A375 (cell line): ENCODE data around the gene ZNF383. TPM values are rescaled to one million over a fixed set of nuclear protein-coding genes. Genes with fewer than 3 reads are reported as not detected.

Experiments used
- total RNA-seq: library from RNA; depleted of rRNA; stranded (reverse); fragments of >200 nt; shearing (Covaris generic); gene quantifications from 2 replicates; pipeline ENCODE4 v1.2.3, GENCODE V29; 2014; rRNA removed

ZNF383 gene
- 5.9 and 7.4 TPM in 2 replicates for total RNA-seq

DNA sequence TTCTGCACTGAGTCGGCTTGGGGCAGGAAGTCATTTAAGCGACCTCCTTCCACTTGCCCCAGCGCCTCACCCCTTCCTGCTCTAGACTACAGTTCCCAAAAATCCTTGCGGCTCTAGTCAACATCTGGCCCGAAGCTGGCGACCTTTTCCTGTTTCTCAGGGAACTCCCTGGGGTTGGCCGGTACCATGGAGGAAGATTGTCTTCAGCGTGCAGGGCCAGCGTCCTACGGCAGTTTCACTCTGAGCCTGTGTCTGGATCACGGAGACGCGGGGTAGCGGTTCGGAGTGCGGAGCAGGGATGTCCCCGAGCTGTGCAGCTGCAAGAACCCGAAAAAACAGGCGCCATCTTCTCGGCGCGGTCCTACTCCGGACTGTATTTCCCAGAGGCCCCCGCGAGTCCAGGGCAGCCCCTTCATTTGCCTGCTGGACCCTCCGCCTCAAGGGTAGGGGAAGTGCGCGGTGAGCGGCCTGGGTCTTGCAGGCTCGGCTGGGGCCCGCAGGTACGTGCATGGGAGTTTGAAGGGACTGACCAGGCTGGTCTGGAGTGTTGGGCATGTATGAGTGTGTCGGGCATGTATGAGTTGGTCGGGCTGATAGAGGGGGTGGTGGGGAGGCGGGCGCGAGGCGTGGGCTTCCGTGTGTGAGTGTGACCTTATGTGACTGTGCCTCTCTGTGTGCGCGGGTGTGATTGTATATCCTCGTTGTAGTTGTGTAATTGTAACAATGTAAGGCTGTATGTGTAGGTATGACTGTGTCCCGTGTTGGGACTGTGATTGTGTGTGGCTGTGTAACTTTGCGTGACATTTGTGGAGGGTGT is at the start of gene ZNF383:
TSS of gene ZNF383 (plus strand) at position 440 of the 817 bp plus-strand sequence. CDS start 12,240 bp downstream, outside the sequence.

DNA sequence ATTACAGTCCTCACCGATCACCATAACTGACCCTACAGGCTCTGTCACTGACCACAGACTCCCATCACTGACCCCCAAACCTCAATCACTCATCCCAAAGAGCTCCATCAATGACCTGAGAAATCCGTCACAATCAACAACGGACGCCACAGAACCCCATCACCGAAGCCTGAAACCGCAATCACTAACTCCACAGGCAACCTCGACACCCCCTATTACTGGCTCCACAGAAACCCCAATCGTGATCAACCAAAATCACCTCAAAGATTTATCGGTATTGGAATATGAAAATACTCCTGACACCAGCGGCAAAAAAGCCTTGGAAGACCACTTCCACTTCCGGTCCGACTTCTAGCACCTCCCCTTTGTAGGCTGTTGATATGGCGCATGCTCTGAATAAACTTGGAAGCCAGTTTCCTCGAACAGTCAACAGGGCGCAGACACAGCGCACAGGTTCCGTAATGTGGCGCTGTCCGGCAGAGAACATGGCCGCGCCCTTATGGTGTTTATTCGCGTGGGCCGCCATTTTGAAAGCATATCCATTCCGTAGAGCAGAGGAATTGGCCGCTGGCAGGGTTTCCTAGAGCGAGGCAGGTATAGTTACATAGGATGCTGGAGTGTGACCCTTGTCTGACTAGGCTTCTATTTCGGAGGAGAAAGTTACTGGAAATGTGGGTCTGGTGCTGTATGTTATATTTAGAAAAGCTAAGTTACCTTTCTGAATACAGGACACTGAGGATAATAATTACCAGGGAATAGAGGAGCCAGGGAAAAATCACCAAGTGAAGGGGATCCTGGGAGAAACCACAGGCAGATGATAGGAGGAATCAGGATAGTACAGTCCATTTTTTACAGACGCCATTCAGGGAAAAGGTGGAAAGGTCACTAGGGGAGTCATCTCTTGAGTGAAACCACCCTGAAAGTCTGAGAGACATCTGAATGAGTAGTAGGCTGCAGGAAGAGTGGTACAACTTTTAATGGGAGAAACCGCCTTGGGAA is 45.3 kb upstream of the ZNF383 start, which contains the start of gene ZNF585A:
TSS of gene ZNF585A (minus strand) at position 328 of the 999 bp plus-strand sequence. CDS start 2,785 bp downstream, outside the sequence.

Other genes with a start within 250 kb of the ZNF383 start
- 3.8 and 4.4 TPM in 2 replicates for gene ZNF420, start 139.8 kb upstream of the ZNF383 start, total RNA-seq
- gene ZNF585A, start 45.5 kb upstream of the ZNF383 start, total RNA-seq: 7.4 and 8.4 TPM in 2 replicates
- gene ZNF585B, start 7.7 kb upstream of the ZNF383 start, total RNA-seq: 9.4 and 10.2 TPM in 2 replicates
- gene ZNF527, start 152.9 kb downstream of the ZNF383 start, total RNA-seq: 2.1 and 4.8 TPM in 2 replicates
- 5.8 and 6.3 TPM in 2 replicates for gene ZNF569, start 249.2 kb downstream of the ZNF383 start, total RNA-seq